ENCODE results near the gene PAGE2. TPM values are rescaled to one million over a fixed set of nuclear protein-coding genes. Genes with fewer than 3 reads are reported as not detected.

The PAGE2 gene
- polyA plus RNA-seq, 1 donor from 2014 or later: not detected

DNA sequence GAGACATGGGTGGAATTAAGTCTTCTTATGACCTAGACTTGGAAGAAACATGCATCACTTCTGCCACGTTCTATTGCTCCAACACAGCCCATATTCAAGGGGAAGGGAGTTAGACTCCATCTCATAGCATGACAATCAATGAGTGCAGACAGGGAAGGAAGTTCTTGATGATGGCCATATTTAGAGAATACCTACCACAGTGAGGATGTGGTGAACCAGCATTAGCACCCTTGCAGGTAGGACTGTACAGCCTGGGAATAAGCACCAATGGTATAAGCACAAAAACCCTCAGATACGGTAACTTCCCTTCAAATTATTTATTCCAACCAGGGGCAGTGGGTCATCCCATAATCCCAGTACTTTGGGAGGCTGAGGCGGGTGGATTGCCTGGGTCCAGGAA is 29.8 kb downstream of the PAGE2 start:
- Histone ChIP-seq H3K36me3 (ENCODE audit: insufficient read depth, low read length) (no peaks in the 10 kb centered on the region), H4K20me1 (ENCODE audit: insufficient read depth) (no peaks in the 10 kb centered on the region), H3K27me3 (ENCODE audit: insufficient read depth, low read depth, low read length) (no peaks in the 10 kb centered on the region), H3K9me3 (ENCODE audit: low read length) (no peaks in the 10 kb centered on the region), H3K27ac (ENCODE audit: low read length) (no peak overlapping the region), H3K9me2 (ENCODE audit: insufficient read depth, low read length) (no peaks in the 10 kb centered on the region), H3K4me3 (ENCODE audit: low read length) (no peak overlapping the region), H3K9ac (ENCODE audit: low read length) (no peak overlapping the region), H2AFZ (ENCODE audit: low read depth, low read length) (no peak overlapping the region), H3K79me2 (replicated peaks; ENCODE audit: insufficient read depth, low read length) (no peaks in the 10 kb centered on the region), H3K4me2 (ENCODE audit: low read length) (no peak overlapping the region), H3F3A (ENCODE audit: insufficient read depth, low read length, poor library complexity, severe bottlenecking) (no peaks in the 10 kb centered on the region)
- TF ChIP-seq POLR2AphosphoS5 (IDR thresholded peaks at IDR 0.05) (no peak), EZH2 (IDR thresholded peaks at IDR 0.05; ENCODE audit: borderline replicate concordance, insufficient read depth, low read length, poor library complexity, severe bottlenecking) (no peak), TAF1 (IDR thresholded peaks at IDR 0.05; ENCODE audit: low read depth) (no peak), SMC3 (conservative IDR thresholded peaks at IDR 0.05; ENCODE audit: poor library complexity) (no peak), MXI1 (conservative IDR thresholded peaks at IDR 0.05; ENCODE audit: poor library complexity, severe bottlenecking) (no peak), RAD21 (conservative IDR thresholded peaks at IDR 0.05) (no peak), EP300 (conservative IDR thresholded peaks at IDR 0.05; ENCODE audit: poor library complexity, severe bottlenecking) (no peak)
- TF ChIP-seq, protein P1, sequence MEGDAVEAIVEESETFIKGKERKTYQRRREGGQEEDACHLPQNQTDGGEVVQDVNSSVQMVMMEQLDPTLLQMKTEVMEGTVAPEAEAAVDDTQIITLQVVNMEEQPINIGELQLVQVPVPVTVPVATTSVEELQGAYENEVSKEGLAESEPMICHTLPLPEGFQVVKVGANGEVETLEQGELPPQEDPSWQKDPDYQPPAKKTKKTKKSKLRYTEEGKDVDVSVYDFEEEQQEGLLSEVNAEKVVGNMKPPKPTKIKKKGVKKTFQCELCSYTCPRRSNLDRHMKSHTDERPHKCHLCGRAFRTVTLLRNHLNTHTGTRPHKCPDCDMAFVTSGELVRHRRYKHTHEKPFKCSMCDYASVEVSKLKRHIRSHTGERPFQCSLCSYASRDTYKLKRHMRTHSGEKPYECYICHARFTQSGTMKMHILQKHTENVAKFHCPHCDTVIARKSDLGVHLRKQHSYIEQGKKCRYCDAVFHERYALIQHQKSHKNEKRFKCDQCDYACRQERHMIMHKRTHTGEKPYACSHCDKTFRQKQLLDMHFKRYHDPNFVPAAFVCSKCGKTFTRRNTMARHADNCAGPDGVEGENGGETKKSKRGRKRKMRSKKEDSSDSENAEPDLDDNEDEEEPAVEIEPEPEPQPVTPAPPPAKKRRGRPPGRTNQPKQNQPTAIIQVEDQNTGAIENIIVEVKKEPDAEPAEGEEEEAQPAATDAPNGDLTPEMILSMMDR (IDR thresholded peaks at IDR 0.05; ENCODE audit: poor library complexity, severe bottlenecking): no peak
- TF ChIP-seq, protein P2, sequence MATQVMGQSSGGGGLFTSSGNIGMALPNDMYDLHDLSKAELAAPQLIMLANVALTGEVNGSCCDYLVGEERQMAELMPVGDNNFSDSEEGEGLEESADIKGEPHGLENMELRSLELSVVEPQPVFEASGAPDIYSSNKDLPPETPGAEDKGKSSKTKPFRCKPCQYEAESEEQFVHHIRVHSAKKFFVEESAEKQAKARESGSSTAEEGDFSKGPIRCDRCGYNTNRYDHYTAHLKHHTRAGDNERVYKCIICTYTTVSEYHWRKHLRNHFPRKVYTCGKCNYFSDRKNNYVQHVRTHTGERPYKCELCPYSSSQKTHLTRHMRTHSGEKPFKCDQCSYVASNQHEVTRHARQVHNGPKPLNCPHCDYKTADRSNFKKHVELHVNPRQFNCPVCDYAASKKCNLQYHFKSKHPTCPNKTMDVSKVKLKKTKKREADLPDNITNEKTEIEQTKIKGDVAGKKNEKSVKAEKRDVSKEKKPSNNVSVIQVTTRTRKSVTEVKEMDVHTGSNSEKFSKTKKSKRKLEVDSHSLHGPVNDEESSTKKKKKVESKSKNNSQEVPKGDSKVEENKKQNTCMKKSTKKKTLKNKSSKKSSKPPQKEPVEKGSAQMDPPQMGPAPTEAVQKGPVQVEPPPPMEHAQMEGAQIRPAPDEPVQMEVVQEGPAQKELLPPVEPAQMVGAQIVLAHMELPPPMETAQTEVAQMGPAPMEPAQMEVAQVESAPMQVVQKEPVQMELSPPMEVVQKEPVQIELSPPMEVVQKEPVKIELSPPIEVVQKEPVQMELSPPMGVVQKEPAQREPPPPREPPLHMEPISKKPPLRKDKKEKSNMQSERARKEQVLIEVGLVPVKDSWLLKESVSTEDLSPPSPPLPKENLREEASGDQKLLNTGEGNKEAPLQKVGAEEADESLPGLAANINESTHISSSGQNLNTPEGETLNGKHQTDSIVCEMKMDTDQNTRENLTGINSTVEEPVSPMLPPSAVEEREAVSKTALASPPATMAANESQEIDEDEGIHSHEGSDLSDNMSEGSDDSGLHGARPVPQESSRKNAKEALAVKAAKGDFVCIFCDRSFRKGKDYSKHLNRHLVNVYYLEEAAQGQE (IDR thresholded peaks at IDR 0.05; ENCODE audit: borderline replicate concordance): no peak

DNA sequence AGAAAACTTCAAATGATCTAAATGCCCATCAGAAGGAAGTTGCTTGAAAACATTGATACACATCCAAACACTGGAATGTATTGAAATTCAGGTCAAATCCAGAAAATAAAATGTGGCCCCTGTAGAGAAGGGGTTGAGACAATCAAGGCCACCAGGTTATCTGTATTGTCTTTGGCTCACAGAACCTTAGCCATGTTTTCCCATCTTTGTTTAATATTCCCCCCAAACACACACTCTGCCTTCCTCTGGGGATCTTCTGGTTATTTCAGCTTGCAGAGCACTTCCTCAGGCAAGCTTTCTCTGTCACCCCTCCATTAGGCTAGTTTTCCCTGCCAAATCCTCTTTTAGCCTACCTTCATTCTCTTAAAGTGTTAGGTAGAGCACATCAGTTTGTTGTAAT is 30.5 kb downstream of the PAGE2 start:
- H3K9me2 ChIP-seq (ENCODE audit: insufficient read depth, low read length): no peaks in the 10 kb centered on the region
- H3K4me3 ChIP-seq (ENCODE audit: low read length): no peak overlapping the region
- H3F3A ChIP-seq (ENCODE audit: insufficient read depth, low read length, poor library complexity, severe bottlenecking): no peaks in the 10 kb centered on the region
- H3K9ac ChIP-seq (ENCODE audit: low read length): no peak overlapping the region
- H3K4me2 ChIP-seq (ENCODE audit: low read length): no peak overlapping the region
- H2AFZ ChIP-seq (ENCODE audit: low read depth, low read length): no peak overlapping the region
- H3K27me3 ChIP-seq (ENCODE audit: insufficient read depth, low read depth, low read length): no peaks in the 10 kb centered on the region
- no peaks in the 10 kb centered on the region for H3K36me3 ChIP-seq (ENCODE audit: insufficient read depth, low read length)
- H3K9me3 ChIP-seq (ENCODE audit: low read length): no peaks in the 10 kb centered on the region
- TF ChIP-seq SMC3 (conservative IDR thresholded peaks at IDR 0.05; ENCODE audit: poor library complexity) (no peak), EP300 (conservative IDR thresholded peaks at IDR 0.05; ENCODE audit: poor library complexity, severe bottlenecking) (no peak), TAF1 (IDR thresholded peaks at IDR 0.05; ENCODE audit: low read depth) (no peak), EZH2 (IDR thresholded peaks at IDR 0.05; ENCODE audit: borderline replicate concordance, insufficient read depth, low read length, poor library complexity, severe bottlenecking) (no peak), RAD21 (conservative IDR thresholded peaks at IDR 0.05) (no peak), MXI1 (conservative IDR thresholded peaks at IDR 0.05; ENCODE audit: poor library complexity, severe bottlenecking) (no peak), POLR2AphosphoS5 (IDR thresholded peaks at IDR 0.05) (no peak)
- TF ChIP-seq, protein P2 (IDR thresholded peaks at IDR 0.05; ENCODE audit: borderline replicate concordance): no peak
- TF ChIP-seq, protein P1 (IDR thresholded peaks at IDR 0.05; ENCODE audit: poor library complexity, severe bottlenecking): no peak
- no peaks in the 10 kb centered on the region for H3K79me2 ChIP-seq (replicated peaks; ENCODE audit: insufficient read depth, low read length)
- no peaks in the 10 kb centered on the region for H4K20me1 ChIP-seq (ENCODE audit: insufficient read depth)
- no peak overlapping the region for H3K27ac ChIP-seq (ENCODE audit: low read length)

Measured in neural cell (in vitro differentiated cells).